HUDEP-2 (cell line): ENCODE data around the gene TLE4.

Experiments used
- DNase-seq, 76 experiments: peaks; one replicate each; lab custom pipeline; 2025; ENCODE audit not compliant: unreplicated experiment in 76 of 76; lab: John Stamatoyannopoulos, UW

Gene TLE4

DNA sequence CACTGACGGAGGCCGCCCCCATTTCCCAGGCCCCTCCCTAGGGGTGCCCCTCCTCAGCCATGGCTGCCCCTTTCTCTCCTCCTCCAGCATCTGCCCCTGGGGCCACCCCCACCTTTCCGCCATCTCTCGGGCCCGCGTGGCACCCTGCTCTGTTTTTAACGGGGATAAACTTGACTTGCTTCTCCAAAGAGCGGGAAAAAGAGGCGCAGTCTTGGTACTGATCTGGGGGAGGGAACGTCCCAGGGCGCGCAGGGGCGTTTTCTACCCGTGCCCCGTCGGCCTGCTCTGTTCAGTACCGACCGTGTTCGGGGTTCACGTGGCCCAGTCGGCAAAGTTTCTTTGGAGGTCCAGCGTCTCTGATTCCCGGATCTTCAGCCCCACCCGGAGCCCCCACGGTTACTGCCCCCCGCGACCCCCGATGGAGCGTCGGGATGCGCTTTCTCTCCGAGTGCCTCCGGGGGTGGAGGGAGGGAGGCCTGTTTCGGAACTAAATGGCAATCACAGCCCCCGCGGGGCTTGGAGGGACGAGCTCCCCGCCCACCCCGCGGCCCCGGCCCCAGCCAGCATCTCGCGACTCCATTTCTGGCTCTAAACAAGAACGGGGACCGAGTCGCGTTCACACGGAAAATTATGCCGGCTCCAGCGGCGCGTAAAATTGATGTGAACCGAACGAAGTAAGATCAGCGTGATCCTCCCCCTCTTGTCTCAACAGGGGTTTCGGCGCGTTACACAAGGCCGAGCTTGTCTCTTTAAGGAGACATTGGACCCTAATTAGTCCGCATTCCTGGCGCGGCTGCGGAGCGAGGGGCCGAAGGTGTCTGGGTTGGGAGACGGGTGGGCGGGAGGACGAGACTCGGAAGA, 1.1 kb upstream of the TLE4 start:
- DNase-seq = no peak

DNA sequence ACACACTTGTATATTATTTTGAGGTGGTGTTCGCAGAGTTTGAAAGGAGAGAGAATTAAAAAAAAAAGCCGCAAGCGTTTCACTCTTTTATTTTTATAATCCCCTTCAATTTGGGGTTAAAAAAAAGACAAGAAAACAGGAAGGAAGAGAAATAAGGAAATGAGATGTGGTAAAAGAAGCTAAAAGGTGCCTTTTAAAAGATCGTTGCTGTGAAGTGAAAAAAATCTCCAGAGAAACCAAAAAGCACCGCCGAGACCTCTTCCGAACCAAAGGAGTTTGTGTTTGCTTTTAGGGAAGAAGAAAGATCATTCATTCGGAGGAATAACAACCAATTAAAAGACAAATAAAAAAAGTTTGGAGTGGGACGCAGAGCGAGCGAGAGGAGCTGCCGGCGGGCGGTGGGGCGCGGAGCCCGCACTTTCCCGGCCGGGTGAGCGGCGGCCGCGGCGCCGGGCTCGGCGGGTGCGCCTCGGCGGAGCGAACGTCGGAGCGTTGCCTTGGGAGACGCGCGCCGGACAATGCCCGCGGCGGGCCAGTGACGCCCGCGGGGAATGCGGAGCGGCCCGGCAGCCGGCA, 355 bp downstream of the TLE4 start:
- no peak for DNase-seq

DNA sequence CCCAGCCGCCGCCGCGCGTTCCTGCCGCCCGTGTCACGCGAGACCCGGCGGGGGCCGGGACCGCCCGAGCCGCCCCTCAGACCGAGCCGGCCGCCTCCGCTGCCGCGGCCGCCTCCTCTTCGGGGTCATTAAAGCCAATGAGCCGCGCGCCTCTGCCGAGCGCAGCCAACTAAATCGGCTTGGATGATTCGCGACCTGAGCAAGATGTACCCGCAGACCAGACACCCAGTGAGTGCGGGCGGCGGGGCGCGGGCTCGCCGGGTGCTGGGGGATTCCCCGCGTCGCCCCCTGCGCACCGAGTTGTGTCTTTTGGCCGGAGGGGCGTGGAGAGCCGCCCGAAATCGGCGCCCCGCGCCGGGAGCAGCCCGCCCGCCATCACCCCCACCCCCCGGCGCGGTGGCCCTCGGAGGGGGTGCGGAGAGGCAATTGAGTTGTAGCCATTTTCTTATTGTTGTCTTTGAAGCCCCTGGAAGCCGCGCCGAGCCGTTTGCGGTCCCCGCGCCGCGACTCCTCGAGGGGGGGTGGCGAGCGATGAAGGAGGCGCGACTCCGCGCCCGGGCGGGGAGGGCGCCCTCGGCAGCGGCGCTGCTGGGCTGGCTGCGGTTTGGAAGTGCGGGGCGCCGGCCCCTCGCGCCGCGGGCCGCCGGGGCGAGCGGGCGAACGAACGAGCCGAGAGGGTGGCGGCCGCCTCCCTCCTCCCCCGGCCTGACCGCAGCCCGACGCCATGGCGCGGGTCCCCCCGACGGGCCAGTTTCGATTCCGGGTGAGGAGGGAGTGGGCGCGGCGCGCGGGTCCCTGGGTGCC, 1.0 kb downstream of the TLE4 start:
- no peak for DNase-seq

DNA sequence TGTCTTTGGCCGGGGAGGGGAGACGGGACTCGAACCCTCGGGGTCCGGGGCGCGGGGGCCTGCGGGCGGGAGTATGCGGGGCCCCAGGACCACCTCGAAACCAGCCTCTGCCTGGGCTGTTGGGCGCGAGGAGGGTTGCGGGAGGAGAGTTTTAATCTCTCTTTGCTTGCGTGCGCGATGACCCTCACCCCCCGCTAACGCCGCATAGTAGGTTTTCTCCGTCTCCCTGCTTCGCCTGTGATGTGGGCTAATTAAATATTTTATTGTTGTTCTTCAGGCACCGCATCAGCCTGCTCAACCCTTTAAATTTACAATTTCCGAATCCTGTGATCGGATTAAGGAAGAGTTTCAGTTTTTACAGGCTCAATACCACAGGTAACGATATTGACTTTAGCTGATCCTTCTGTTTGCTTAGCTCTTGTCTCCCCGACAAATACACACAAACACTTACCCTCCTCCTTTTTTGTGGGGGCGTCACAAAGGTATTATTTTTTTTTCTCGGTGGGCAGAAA, 1.7 kb downstream of the TLE4 start:
- no peak for DNase-seq

DNA sequence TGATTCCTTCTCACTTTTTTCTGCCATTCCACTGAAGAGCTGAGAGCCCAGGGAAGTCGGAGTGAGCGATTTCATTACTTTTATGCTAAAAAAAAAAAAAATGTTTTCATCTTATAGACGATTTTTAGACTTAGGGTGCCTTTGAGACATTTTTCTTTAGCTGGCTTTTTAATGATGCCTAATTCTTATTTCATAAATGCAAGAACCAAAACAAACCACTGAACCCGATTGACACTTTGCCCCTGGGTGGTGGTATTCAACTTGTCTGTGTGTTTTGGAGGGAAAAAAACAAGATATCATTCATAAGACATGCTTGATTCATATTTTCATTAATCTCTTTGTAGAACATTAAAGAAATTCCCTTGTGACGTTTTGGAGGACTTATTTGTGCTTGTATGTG, 2.4 kb downstream of the TLE4 start:
- DNase-seq = no peak

DNA sequence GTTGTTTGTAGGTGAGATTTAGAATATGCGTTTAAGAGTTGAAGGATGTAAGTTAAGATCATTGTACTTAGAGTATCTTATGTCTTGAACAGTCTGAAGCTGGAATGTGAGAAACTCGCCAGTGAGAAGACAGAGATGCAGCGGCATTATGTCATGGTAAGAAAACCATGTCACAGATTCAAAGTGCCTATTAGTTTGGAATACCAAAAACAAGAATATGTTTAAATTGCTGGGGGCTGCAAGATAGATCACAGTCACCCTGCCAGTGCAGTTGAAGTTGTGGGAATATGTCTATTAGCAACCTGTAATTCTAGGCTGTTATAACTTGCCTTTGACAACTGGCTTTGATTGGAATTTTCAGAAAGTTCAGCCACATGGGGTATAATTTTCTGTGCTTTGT, 3.0 kb downstream of the TLE4 start:
- no peak for DNase-seq

DNA sequence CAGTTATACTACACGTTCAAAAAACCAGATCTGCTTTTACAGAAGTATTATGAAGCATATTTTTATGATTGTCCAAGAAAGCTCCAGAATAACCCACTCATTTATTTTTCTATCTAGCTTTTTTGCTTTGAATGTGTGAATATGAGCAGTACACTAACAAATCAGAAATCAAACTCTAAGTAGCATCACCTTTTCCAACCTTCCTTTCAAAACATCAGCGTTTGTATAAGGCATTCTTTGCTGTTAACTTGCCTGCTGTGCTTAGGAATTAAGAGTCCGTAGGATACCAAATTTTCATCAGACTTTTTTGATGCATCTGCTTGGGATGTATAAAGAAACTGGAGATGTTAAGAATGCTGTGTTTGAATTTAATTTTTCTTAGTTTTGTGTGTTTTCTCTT, 3.8 kb downstream of the TLE4 start:
- no peak for DNase-seq

DNA sequence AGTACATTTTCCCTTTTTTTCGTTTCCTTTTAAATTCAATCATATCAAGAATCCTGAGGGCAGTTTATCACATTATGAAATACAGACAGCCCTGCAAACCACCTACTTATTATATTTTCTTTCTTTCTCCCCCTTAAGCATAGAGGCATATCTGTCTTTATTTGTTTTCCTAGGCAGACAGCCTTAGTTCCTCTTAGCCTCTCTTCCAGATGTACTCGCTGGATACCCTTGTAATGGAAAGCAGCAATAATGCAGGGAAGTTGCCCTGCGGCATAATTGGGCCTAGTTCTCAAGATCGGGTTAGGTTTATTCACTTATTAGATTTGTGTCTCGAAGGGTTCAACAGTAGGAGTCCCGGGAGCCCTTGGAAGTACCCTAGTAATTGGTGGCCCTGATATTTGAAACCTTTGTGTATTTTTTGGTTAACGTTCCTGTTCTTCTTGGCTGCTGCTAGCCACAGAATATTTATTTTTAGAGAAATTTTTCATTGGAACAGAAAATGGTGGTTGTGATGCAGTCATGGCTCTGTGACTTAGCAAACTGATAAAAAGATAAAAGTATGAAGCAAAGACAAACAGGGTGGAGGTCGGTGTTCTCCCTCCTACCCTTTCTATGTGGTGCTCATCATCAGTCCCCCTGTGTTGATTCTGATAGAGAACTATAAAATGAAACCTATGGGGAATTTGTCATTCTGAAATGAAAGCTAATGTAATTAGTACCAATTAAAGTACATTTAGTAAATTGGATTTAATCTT, 6.4 kb downstream of the TLE4 start:
- DNase-seq = no peak

DNA sequence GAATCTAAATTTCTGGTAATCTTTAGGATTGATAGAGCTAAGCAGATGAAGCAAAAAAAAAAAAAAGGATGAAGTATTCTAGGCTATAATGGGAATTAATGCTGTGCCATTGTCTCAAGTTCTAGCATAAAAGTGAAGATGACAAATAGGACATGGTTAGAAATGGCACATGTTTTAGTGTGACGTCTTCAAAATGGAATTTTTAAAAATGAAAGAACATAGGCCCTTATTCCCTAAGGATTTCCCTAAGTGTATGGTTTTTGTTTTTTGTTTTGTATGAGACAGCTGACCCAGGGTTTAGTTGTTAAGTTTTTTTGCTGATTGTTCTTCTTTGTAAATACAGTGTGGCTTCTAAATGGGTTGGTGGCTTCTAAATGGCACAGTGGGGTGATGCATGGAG, 7.1 kb downstream of the TLE4 start:
- DNase-seq = no peak

DNA sequence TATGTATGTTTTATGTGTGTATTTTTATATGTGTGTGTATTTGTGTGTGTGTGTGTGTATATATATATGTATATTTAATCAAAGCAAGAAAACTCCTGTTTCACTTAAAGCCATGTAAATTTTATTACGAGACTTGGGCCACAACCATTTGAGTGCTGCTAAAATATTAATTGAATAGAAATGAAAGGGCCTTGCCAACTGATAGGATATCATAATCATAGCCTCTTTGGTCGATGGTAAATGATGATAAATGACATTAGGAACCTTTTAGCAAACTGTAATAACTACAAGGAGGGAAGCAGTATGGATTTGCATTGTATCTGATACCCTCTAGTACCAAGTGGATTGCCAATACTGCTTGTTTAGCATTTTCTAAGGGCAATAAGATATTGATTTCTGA, 7.9 kb downstream of the TLE4 start:
- DNase-seq = no peak

DNA sequence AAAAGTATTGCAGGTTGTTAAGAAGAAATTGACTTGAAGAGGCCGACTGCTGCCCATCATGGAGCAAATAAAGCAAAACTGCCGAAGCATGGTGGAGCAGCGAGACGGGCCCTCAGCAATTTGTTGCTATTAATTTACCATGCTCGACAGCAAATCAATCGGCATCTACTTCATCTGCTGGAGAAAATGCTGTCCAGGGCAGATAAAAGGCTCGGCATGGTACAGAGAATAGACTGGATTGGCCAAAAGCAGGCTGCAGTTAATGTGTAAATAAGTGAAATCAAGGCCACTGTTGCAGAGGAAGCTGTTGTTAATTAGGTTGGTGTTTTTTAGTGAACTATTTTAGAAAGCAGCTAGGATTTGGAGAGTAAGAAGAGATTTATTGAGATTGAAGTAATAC, 8.3 kb downstream of the TLE4 start:
- DNase-seq = no peak

DNA sequence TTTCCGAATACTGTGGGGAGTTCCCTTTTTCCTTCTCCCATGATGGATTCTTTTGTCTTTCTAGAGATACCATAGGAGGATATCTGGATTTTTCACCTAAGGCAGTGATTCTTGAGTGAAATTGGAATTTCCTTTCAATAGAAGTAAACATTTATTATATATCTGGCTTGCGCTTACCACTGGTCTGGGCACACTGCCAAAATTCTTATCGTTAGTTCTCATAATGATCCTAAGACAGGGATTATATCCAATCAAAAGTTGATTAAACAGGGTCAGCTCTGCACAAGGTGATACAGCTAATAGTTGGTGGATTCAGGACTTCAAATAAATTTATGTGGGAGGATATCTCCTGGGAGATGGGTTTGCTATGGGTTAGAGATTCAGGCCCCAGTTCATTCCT, 9.6 kb downstream of the TLE4 start:
- DNase-seq = peak in 7 of 76 experiments; percentile 1 to 11 (median 6)

DNA sequence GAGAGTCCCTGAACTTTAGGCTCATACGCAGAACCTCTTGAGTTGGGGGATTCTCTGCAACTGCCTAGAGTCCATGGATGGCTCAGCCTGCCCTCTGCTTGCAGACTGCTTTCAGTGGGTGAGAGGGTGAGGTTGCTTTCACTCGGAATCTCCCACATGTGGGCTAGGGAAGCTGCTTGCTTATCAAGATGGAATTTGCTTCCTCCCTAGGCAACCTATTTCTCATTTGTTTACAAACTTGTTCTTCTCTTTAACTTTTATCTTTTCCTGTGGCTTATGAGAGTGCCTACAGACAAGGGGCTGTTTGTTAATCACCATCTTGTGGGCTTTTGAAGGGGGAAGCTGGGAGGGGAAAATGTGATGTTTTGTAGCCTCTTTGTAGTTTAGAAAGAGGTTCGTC, 10.0 kb downstream of the TLE4 start:
- DNase-seq = no peak

DNA sequence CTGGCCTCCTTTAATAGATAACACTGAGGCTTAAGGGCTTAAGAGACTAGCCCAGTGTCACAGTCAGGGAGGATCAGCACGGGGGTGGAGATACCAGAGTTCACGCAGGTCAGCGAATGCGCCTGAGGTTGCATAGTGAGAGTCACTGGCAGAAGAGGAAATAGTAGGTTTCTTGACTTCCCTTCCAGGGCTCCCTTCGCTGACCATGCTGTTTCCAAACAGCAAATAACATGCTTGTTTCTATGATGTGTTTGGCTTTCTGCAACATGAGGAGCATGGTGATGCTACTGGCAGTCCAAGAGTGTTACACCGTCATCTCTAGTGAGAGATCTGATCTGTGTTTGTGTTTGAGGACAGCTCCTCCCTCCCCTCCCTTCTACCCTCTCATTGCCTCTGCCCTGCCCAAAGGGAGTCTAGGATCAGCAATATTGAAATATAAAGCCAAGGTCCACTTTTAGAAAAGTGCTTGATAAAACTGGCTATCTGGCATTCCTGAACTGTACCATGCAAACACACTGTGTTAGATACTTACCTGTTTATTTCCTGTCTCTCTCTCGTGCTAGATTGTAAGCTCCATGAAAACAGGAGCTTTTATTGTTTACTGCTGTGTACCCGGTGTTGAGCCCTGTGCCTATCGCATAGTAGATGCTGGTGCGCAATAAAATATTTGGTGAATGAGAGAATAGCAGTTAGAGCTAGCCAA, 12.3 kb downstream of the TLE4 start:
- DNase-seq = no peak

DNA sequence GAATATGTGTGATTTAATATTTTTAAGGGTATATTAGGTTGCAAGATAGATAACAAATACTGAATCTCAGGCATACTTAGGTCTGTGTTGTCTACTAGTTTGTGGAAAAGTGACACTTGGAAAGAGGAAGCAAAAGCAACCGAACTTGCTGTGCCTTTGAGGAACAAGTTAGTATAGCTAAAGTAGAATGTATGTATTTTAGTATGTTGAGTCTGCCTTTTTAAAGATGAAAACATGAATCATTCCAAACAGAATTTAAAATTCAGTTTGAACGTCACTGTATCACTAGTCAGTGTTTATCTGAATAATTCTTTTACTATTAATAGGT, 12.9 kb downstream of the TLE4 start:
- no peak for DNase-seq

DNA sequence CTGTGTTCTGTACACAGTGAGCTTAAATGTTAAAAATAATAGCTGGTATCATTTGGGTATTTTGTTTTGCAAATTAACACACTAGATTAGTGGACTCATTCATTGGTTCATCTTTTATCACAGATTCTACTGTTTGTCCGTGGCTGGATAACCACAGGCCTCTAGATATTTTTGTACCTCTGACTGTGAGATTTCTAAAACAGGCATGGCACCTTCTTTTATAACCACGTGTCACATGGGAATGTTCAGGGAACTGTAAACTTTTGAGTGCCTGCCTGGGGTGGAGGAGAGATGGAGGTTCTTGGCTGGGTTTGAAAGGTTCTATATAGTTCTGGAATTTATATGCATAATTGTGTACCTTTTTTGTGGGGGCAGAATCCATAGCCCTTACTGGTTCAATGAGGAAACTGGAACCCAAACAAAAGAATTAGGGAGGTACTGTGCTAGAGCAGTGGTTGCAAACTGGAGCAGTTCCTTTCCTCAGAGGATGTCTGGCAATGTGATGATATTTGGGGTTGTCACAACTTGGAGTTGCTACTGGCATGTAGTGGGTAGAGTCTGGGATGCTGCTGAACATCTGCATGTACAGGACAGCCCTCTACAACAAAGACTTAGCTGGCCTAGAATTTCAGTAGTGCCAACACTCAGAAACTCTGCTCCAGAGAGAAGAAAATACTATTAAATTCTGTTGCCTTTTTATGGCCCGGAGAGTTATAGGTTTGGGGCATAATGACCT, 16.9 kb downstream of the TLE4 start:
- no peak for DNase-seq

DNA sequence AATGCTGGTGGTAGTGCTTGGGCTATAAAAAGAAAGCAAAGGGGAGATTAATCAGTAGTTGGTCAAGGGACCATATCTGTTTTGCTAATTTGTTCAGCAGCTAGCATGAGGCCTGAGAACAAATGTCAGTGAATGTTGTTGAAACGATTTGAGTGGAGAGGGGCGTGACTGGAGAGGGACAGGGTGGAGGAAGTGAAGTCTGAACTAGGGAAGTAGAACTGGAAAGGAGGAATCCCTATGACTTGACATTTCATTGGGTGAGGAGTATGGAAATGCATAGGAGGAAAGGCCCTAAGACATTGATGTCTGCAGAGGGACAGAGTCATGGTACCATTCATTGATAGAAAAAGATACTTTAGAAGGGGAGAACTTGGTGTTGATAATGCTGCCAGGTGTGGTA, 19.7 kb downstream of the TLE4 start:
- DNase-seq = no peak

DNA sequence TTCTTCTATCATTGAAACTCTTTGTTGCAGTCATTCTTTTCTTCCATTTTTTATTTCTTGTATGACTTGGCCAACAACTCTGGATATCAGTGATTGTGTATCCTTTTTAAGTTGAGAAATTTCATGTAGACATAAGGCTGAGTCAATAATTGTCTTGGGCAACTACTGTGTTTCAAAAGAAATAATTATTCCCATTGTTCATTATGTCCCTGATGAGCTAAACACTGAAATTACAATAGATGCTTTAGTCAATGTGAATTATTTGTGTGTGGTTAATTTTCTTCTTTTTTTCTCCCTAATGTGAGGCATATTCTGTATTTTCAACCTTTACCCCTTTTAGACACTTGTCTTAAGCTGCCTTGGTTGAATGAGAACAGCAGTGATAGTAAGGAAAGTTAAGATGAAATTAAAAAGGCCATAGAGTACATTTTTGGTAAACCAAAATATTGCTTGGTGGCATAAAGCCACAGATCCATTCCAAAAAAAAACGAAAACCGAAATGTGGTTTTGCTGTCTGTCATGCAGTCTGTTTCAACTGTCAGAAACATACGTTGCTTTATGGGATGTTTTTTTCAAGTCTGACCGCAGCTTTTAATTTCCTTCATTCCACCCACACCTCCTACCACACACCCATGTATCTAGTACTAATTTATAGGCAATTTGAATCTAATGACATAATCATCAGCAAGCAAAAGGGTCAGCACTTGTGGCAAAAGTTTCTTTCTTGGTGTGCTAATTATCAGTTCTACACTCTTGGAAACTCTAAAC, 21.1 kb downstream of the TLE4 start:
- no peak for DNase-seq
